ENCODE measurements around the gene NDUFS7.

The NDUFS7 gene

GRCh38 chr19:1422943-1423342 is 39.2 kb downstream of the NDUFS7 start:
- DNase-seq (ENCODE audit: low read depth, low spot score): no peak
- peaks cover 35% of the 10 kb centered on the region for H3K4me1 ChIP-seq (ENCODE audit: insufficient read depth, insufficient read length)

GRCh38 chr19:1423436-1424191 is 39.9 kb downstream of the NDUFS7 start:
- no peak for DNase-seq (ENCODE audit: low read depth, low spot score)
- Histone ChIP-seq H3K27me3 (ENCODE audit: insufficient read depth, insufficient read length) (no peaks in the 10 kb centered on the region), H3K9me3 (ENCODE audit: insufficient read depth, low read length) (no peaks in the 10 kb centered on the region), H3K4me3 (ENCODE audit: insufficient read length, low read depth) (no peak overlapping the region), H3K4me1 (ENCODE audit: insufficient read depth, insufficient read length) (peaks cover 35% of the 10 kb centered on the region), H3K36me3 (ENCODE audit: insufficient read depth, insufficient read length, low read length) (peaks cover 95% of the 10 kb centered on the region), H3K9ac (ENCODE audit: insufficient read length, low read depth) (no peak overlapping the region)
- TF ChIP-seq YY1 (IDR thresholded peaks at IDR 0.05; ENCODE audit: insufficient read depth, insufficient read length) (no peak), SUZ12 (IDR thresholded peaks at IDR 0.05; ENCODE audit: extremely low read depth, insufficient read depth, insufficient read length) (no peak), ZNF274 (IDR thresholded peaks at IDR 0.05; ENCODE audit: low read depth, low read length) (no peak)

More at GRCh38 chr19:1422943-1423342, 39.2 kb downstream of the NDUFS7 start:
- no peak overlapping the region for H3K4me3 ChIP-seq (ENCODE audit: insufficient read length, low read depth)
- H3K36me3 ChIP-seq (ENCODE audit: insufficient read depth, insufficient read length, low read length): peaks cover 95% of the 10 kb centered on the region
- H3K9ac ChIP-seq (ENCODE audit: insufficient read length, low read depth): no peak overlapping the region
- no peaks in the 10 kb centered on the region for H3K27me3 ChIP-seq (ENCODE audit: insufficient read depth, insufficient read length)
- TF ChIP-seq ZNF274 (IDR thresholded peaks at IDR 0.05; ENCODE audit: low read depth, low read length) (no peak), YY1 (IDR thresholded peaks at IDR 0.05; ENCODE audit: insufficient read depth, insufficient read length) (no peak), SUZ12 (IDR thresholded peaks at IDR 0.05; ENCODE audit: extremely low read depth, insufficient read depth, insufficient read length) (no peak)
- H3K9me3 ChIP-seq (ENCODE audit: insufficient read depth, low read length): no peaks in the 10 kb centered on the region

GRCh38 chr19:1424192-1424955 is 40.7 kb downstream of the NDUFS7 start:
- peaks cover 95% of the 10 kb centered on the region for H3K36me3 ChIP-seq (ENCODE audit: insufficient read depth, insufficient read length, low read length)
- H3K9me3 ChIP-seq (ENCODE audit: insufficient read depth, low read length): no peaks in the 10 kb centered on the region
- H3K27me3 ChIP-seq (ENCODE audit: insufficient read depth, insufficient read length): no peaks in the 10 kb centered on the region
- TF ChIP-seq ZNF274 (IDR thresholded peaks at IDR 0.05; ENCODE audit: low read depth, low read length): no peak
- no peak for TF ChIP-seq YY1 (IDR thresholded peaks at IDR 0.05; ENCODE audit: insufficient read depth, insufficient read length)
- TF ChIP-seq SUZ12 (IDR thresholded peaks at IDR 0.05; ENCODE audit: extremely low read depth, insufficient read depth, insufficient read length): no peak
- no peak for DNase-seq (ENCODE audit: low read depth, low spot score)
- peaks cover 32% of the 10 kb centered on the region for H3K4me1 ChIP-seq (ENCODE audit: insufficient read depth, insufficient read length)
- H3K4me3 ChIP-seq (ENCODE audit: insufficient read length, low read depth): no peak overlapping the region
- peak overlapping the region; percentile 3 for H3K9ac ChIP-seq (ENCODE audit: insufficient read length, low read depth)

GRCh38 chr19:1425102-1425837 is 41.6 kb downstream of the NDUFS7 start:
- Histone ChIP-seq H3K27me3 (ENCODE audit: insufficient read depth, insufficient read length) (no peaks in the 10 kb centered on the region), H3K4me3 (ENCODE audit: insufficient read length, low read depth) (no peak overlapping the region), H3K9ac (ENCODE audit: insufficient read length, low read depth) (peak overlapping the region; percentile 23), H3K9me3 (ENCODE audit: insufficient read depth, low read length) (no peaks in the 10 kb centered on the region), H3K4me1 (ENCODE audit: insufficient read depth, insufficient read length) (peaks cover 33% of the 10 kb centered on the region), H3K36me3 (ENCODE audit: insufficient read depth, insufficient read length, low read length) (peaks cover 97% of the 10 kb centered on the region)
- TF ChIP-seq ZNF274 (IDR thresholded peaks at IDR 0.05; ENCODE audit: low read depth, low read length) (no peak), SUZ12 (IDR thresholded peaks at IDR 0.05; ENCODE audit: extremely low read depth, insufficient read depth, insufficient read length) (no peak)
- DNase-seq (ENCODE audit: low read depth, low spot score): no peak

GRCh38 chr19:1425902-1426301 is 42.2 kb downstream of the NDUFS7 start:
- Histone ChIP-seq H3K36me3 (ENCODE audit: insufficient read depth, insufficient read length, low read length) (peaks cover 94% of the 10 kb centered on the region), H3K9ac (ENCODE audit: insufficient read length, low read depth) (peak overlapping the region; percentile 23), H3K27me3 (ENCODE audit: insufficient read depth, insufficient read length) (no peaks in the 10 kb centered on the region), H3K9me3 (ENCODE audit: insufficient read depth, low read length) (no peaks in the 10 kb centered on the region), H3K4me1 (ENCODE audit: insufficient read depth, insufficient read length) (peaks cover 35% of the 10 kb centered on the region), H3K4me3 (ENCODE audit: insufficient read length, low read depth) (no peak overlapping the region)
- DNase-seq (ENCODE audit: low read depth, low spot score): no peak
- TF ChIP-seq YY1 (IDR thresholded peaks at IDR 0.05; ENCODE audit: insufficient read depth, insufficient read length): no peak
- no peak for TF ChIP-seq SUZ12 (IDR thresholded peaks at IDR 0.05; ENCODE audit: extremely low read depth, insufficient read depth, insufficient read length)
- TF ChIP-seq ZNF274 (IDR thresholded peaks at IDR 0.05; ENCODE audit: low read depth, low read length): no peak

- no peaks in the 10 kb centered on the region for H3K9me3 ChIP-seq (ENCODE audit: insufficient read depth, low read length)
- no peaks in the 10 kb centered on the region for H3K27me3 ChIP-seq (ENCODE audit: insufficient read depth, insufficient read length)
- H3K36me3 ChIP-seq (ENCODE audit: insufficient read depth, insufficient read length, low read length): peaks cover 90% of the 10 kb centered on the region
- peaks cover 36% of the 10 kb centered on the region for H3K4me1 ChIP-seq (ENCODE audit: insufficient read depth, insufficient read length)
- no peak overlapping the region for H3K9ac ChIP-seq (ENCODE audit: insufficient read length, low read depth)
- no peak for DNase-seq (ENCODE audit: low read depth, low spot score)
- no peak for TF ChIP-seq SUZ12 (IDR thresholded peaks at IDR 0.05; ENCODE audit: extremely low read depth, insufficient read depth, insufficient read length)
- TF ChIP-seq ZNF274 (IDR thresholded peaks at IDR 0.05; ENCODE audit: low read depth, low read length): no peak
- no peak for TF ChIP-seq YY1 (IDR thresholded peaks at IDR 0.05; ENCODE audit: insufficient read depth, insufficient read length)
- no peak overlapping the region for H3K4me3 ChIP-seq (ENCODE audit: insufficient read length, low read depth)
Observed at GRCh38 chr19:1426736-1427135, 43.0 kb downstream of the NDUFS7 start.

All from NT2/D1 (cell line).